HG03521 (cell line): ENCODE data around the gene TOMT.
"Not testable (repeated sequence)": the region's sequence is repeated elsewhere in the genome, so short reads cannot be mapped to it uniquely, and the experiment has no call there.

Experiments
- ATAC-seq: cut with Tn5 transposase; IDR thresholded peaks from one replicate; pipeline ENCODE4 v1.9.1; 2021; ENCODE audit warnings: mild to moderate bottlenecking, moderate library complexity; ENCODE audit not compliant: unreplicated experiment

TOMT gene

DNA sequence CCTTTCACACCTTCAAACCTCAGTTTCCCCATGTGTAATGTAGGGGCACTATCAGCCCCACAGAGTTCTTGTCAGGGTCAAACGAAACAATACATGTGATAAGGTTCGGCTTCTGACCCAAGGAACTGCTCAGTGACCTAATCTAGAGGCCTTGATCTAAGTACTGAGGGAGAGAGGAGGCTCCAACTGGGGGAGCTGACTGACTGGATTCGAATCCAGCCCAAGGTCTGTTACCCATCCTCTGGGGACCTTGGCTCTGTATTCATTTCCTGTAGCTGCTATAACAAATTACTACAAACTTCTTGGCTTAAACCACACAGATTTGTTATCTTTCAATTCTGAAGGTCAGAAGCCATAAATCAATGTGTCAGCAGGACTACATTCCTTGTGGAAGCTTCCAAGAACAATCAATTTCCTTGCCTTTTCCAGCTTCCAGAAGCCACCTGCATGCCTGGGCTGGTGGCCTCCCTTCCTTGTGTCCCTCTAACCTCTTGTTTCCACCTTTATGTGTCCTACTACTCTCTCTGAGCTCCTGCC, 17.5 kb downstream of the TOMT start:
- ATAC-seq, result no peak

DNA sequence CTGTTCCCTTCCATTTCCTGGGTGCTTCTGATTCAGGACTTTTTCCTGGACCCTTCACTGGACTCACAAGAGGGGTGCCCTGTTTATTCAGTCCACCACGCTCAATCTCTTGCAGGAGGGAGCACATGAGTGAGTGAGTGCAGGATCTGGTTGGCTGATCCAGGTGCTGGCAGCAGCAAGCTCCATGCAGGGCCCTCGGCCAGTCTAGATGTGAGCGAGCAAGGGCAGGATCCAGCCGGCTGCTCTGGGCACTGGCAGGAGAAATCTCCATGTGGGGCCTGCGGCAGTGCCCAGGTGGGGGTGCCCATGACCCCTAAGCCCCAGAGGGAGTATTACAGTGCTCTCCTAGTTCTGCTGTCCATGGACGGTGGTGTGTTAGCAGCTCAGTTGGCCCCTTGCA, 18.3 kb downstream of the TOMT start:
- ATAC-seq, result no peak

DNA sequence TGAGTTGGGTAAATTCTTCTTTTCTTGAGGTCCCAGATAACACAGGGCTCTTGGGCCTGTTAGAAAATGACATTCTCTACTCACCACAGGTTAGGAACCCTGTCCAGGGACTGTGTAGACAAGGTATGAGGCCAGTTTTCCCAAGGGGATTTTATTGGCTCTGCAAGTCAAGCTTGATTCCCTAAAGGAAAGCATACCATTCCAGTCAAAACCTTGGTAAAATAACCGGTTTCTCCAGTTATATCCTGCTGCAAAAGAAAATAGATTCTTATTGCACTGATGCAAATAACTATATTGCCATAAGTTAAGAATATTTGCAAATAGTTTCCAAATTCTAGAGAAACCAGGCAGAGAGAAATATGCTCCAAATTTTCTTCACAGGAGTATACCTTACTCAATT, 20.2 kb downstream of the TOMT start:
- no peak for ATAC-seq

DNA sequence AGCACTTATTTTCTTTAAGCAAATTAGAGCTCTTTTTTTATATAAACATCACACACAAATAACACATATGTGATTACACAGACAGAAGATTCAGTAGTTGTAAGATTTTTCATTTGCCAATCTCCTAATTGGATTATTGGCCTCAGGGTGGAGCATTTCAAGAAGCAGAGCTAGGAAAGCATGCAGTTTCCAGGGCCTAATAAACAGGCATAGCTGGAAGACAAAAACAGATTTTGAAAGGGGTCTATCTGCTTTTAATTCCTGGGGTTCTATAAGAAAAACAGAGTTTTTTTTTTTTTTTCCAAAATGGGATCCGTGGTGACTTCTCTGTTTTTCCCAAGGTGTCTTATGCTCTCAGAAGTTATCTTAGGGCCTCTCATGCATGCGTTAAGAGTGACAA, 22.2 kb downstream of the TOMT start:
- ATAC-seq, result no peak

DNA sequence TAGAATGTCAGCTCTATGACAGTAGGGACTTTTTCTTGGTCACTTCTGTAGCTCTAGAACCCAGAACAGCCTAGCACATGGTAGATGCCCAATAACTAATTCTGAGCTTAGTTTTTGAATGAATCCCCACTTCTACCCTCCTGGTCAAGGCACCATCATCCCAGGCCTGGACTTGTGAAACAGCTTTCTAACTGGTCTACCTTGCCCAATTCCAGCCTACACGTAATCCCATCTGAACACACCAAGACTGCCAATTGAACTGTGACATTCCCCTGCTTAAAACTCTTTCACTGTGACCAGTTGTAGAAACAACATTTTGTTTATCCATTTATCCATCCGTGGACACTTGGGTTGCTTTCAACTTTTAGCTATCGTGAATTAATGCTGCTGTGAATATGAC, 23.7 kb downstream of the TOMT start:
- ATAC-seq, result no peak

DNA sequence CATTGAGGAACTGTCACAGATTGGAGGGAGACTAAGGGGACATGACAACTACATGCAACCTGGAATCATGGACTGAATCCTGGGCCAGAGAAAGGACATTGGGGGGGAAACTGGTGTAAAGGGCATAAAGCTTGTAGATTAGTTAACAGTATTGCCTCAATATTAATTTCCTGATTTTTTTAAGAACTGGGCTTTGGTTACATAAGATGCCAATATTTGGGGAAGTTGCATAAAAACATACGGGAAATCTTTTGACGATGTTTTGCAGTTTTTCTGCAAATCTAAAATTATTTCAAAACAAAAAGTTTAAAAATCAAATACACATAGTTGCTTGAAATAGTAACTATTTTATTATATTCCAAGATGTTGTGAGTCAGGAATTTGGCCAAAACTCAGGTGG, 26.9 kb downstream of the TOMT start:
- ATAC-seq, result no peak

DNA sequence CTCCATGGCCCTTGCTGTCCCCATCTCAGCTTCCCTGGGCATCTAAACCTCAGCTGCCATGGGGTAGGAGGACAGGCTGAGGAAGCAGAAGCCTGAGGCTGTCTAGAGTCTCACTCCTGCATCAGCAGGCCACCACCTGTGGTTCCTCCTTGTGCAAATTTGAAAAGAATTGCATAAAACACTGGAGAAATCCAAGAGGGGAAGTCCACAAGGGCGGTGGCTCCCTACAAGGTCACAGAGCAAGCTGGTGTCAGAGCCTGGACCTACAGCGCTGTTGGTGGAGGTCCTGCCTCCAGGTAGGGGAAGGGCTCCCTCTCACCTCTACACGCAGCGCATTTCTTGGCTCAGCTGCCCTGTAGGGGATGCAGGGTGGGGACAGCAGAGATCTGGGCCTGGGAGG, 29.7 kb downstream of the TOMT start, which contains the start of gene FOLR3:
FOLR3 (plus strand) TSS at position 253 of the 400 bp plus-strand sequence. CDS start 228 bp downstream, outside the sequence.
- not testable (repeated sequence) for ATAC-seq

DNA sequence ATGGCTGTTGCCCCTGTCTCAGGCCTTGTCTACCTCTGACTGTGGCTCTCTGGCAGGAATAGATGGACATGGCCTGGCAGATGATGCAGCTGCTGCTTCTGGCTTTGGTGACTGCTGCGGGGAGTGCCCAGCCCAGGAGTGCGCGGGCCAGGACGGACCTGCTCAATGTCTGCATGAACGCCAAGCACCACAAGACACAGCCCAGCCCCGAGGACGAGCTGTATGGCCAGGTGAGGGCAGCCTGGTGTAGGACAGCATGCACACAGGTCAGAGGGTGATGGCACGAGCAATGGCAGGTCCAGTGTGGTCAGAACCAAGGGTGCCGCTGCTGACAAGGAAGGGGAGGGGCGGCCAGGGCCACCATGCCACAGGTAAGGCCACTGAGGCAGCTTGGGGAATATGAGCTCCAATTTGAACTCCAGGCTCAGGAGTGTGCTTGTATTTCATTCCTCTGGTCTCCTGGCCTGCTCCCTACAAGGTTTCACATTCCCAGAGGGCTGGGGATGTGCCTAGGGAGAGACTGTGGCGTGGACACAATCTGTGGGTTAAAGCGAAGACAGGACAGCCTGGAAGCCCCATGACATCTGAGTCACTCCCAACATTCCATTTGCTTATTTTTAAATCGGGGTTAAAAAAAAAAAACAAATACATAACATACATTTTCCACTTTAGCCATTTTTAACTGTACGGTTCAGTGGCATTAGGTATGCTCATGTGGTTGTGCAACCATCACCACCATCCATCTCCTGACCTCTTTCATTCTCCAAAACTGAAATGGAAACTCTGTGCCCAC, 30.4 kb downstream of the TOMT start:
- ATAC-seq, result no peak

DNA sequence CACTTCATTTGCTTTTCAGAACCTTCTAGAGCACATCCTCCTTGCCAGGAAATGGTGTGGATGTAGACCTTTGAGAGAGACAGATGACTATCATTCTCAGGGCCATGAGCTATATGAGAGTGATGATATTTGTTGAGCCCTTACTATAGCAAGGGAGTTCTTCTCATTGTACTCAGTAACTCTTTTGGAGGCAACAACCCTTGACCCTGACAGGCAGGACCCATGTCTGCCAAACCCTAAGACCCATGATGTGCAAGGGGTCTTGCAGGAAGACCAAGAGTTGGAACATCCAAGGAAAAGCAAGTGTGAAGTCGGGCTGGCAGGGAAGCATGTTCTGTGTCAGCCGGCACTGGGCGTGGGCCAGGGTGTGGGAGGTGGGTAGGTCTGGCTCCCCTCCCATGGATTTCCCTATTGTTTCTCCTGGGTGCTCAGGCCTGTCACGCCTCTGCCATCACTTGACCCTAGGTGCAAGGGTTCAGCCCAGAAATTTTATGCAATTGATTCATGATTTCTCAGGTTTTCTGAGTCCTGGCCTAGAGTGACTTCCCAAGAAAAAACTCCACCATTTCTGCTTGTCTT, 31.0 kb downstream of the TOMT start:
- ATAC-seq, result no peak

DNA sequence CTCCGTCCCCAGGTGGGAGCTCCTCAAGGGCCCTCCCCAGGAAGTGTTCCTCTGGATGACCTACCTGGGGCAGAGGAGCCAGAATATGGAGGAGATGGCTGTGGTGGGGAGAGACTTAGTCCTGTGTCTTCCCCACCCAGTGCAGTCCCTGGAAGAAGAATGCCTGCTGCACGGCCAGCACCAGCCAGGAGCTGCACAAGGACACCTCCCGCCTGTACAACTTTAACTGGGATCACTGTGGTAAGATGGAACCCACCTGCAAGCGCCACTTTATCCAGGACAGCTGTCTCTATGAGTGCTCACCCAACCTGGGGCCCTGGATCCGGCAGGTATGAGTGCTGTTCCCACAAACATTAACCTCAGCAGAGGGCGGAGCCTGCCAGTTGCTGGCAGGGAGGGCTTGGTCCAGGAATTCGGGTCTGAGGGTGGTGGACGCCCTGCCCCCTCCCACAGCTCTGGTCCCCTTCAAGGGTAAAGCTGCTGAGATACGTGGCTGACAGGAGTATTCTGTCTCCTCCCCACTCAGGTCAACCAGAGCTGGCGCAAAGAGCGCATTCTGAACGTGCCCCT, 33.2 kb downstream of the TOMT start:
- ATAC-seq, result no peak

DNA sequence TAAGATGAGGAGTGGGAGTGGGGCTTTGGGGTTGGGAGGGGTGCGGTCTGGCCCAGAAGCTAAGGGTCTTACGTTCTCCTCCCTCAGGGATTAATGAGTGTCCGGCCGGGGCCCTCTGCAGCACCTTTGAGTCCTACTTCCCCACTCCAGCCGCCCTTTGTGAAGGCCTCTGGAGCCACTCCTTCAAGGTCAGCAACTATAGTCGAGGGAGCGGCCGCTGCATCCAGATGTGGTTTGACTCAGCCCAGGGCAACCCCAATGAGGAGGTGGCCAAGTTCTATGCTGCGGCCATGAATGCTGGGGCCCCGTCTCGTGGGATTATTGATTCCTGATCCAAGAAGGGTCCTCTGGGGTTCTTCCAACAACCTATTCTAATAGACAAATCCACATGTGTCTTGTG, 33.8 kb downstream of the TOMT start:
- ATAC-seq, result no peak

DNA sequence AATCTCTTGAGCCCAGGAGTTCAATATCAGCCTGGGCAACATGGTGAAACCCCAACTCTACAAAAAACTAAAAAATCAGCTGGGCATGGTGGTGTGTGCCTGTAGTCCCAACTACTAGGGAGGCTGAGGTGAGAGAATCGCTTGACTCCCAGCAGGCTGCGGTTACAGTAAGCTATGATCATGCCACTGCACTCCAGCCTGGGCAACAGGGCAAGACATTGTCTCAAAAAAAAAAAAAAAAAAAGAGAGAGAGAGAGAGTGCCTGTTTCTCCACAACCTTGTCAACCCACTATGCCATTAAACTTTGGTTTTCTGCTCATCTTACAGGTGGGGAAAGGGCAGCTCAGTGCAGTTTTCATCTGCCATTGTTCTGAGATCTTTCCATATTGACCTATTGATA, 34.9 kb downstream of the TOMT start:
- ATAC-seq, result no peak

DNA sequence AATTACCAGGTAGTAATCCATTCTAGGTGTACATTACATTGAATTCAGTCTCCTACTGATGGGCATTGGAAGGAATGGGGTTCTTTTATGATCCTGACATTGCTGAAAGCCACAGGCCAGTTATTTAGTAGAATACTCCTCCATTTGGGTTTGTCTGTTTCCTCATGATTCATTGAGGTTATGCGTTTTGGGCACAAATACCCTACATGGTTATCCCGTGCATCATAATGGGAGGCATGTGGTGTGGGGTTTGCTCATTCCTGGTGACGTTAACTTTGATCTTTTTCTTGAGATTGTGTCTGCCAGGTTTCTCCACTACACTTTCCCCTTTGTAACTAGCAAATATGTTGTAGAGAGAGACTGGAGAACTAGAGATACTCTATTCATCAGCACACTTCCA, 35.3 kb downstream of the TOMT start:
- ATAC-seq, result no peak

DNA sequence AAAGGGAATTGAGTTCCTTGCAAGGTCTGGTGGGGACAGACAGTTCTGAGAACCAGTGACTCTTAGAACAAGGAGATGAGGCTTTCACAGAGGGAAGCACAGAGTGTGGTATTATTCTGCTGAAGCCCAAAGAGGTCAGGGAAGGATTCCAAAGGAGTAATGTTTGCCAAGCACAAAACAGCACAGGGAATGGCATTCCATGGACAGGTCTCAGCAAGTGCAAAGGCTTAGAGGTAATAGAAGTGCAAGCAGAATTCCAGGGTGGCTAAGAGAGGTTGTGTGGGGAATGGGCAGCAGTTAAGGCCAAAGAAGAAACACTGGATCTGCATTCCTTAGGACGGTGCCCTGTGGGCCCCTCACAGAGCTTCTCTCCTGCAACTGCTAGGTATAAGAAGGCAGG, 36.4 kb downstream of the TOMT start:
- not testable (repeated sequence) for ATAC-seq

DNA sequence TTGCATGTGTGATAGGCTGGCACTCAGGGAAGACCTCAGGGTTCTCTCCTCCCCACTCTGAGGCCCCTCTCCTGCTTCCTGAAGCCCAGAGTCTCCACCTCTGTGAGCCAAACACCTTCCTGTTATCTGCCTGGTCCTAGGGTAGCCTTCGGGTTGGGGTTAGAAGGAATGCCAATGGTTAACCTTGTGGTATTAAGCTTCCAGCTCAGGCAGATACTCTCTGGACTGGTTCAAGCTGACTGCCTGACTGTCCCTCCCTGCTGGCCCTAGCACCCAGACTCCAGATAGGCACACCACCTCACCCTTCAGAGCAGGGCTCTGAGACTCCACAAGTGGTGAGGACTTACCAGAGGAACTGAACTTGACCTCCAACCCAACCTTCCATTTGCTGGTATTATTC, 36.8 kb downstream of the TOMT start:
- not testable (repeated sequence) for ATAC-seq

DNA sequence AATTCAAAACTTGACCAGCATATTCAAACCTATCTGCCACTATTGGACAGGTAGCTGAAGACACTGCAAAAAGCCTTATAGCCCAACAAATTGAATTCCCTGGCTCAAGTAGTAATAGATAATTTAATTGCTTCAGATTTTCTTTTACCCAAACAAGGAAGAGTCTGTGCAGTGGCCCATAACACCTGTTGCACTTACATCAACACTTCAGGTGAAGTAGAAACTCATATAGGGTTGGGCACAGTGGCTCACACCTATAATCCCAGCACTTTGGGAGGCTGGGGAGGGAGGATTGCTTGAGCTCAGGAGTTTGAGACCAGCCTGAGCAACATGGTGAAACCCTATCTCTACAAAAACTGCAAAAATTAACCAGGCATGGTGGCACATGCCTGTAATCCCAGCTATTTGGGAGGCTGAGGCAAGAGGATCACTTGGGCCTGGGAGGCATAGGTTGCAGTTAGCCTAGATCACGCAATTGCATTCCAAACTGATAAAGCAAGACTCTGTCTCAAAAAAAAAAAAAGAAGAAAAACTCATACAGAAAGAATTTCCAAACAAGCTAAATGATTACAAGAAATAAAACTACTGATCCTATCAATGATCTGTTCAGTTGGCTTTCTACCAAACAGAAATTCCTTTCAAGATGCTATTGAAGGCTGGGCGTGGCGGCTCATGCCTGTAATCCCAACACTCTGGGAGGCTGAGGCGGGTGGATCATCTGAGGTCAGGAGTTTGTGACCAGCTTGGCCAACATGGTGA, 39.3 kb downstream of the TOMT start:
- no peak for ATAC-seq

DNA sequence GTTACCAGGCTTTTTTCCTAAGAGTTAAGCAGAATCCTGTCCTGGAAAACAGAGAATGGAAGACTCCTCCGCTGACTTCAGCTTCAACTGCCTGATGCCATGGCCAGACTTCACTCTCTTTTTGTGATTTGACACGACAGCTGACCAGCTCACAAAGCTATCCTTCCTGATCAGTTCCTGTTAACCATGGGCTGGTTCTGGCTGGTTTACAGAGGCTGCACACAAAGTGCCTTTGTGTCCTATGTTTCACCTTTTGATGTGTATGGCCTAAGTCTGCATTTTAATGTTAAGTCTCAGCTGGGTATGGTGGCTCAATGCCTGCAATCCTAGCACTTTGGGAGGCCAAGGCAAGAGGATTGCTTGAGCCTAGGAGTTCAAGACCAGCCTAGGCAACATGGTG, 40.9 kb downstream of the TOMT start:
- ATAC-seq, result no peak

DNA sequence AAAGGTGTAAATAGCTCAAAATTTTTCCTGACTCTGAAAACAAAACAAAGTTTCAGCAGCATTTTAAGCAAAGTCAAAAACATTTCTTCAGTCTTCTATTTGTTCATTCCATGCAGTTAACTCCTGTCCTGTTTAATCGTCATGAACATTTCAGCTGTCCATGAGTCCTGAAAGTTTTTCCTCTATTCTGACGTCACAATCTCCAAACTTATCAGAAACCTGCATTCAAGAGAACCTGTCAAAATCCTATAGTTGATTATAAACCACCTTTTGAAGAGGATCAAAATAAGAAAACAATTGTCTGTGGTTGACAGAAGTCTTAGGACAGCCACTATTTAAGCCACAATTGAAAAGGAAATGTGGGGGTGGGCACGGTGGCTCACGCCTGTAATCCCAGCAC, 45.2 kb downstream of the TOMT start:
- ATAC-seq, result no peak

DNA sequence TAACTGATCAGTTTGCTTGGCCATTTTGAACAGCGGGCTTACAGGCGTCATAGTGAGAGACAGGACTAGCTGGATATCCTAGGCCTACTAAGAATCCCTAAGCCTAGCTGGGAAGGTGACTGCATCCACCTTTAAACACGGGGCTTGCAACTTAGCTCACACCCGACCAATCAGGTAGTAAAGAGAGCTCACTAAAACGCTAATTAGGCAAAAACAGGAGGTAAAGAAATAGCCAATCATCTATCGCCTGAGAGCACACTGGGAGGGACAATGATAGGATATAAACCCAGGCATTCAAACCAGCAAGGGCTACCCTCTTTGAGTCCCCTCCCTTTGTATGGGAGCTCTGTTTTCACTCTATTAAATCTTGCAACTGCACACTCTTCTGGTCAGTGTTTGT, 48.1 kb downstream of the TOMT start:
- ATAC-seq, result not testable (repeated sequence)

DNA sequence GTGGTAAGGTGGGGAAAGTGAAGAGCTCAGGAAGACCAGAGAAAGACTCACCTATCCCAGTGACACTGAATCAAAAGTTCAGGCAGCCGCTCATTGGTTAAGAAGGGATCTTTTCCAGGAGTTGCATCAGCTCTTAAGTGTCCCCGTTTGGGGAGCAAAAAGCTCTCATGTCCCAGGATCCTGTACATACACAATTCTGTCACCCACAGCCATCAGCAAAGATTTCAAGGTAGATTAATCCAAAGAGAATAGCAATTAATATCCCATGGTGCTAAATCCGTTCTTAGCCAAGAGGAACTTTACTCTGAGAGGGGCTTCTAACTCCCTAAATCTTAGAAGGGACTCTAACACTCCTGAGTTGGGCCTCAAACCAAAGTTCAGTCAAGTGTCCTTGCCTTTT, 49.1 kb downstream of the TOMT start:
- no peak for ATAC-seq

DNA sequence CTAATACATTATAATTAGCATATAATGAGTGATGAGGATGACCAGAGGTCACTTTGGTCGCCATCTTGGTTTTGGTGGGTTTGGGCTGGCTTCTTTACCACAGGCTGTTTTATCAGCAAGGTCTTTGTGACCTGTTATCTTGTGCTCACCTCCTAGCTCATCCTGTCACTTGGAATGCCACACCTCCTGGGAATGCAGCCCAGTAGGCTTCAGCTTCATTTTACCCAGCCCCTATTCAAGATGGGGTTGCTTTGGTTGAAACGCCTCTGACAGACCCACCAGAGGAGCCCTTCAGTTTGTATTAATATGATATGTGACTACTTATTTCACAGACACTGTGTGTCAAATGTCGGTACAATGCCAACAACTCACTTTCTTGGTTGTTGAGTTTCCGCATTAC, 50.0 kb downstream of the TOMT start:
- ATAC-seq, result no peak
